Activated CD8-positive, alpha-beta memory T cell treated with anti-CD3 and anti-CD28 coated beads, Interleukin-2, amount 50 U/mL, for 4 hours (primary cell): ENCODE data around the gene TTYH3.

Source experiments
- DNase-seq: peaks from one replicate; pipeline ENCODE4 v3.0.0-alpha.2; 2020

TTYH3 gene

GRCh38 chr7:2649991-2650390 lies 18.2 kb downstream of the TTYH3 start:
- DNase-seq = no peak

GRCh38 chr7:2650451-2650850 lies 18.7 kb downstream of the TTYH3 start:
- DNase-seq = no peak

DNA sequence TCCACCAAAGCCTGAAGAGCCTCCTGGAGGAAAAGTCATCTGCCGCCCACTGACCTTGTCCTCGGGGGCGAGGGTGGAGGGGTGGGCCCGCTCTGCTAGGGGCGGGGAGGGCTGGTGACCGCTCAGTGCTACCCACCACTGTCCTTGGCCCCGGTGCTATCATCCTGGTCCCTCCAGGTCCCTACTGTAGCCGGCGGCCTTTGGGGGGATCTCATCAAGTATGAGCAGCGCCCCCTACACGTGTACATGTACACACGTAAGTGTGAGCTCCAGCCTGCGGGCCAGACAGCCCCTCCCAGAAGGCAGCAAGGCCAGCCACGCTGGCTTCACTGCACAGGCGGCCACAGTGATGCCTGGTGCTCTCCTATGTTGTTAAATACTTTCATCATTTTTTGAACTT lies 19.6 kb downstream of the TTYH3 start:
- no peak for DNase-seq

DNA sequence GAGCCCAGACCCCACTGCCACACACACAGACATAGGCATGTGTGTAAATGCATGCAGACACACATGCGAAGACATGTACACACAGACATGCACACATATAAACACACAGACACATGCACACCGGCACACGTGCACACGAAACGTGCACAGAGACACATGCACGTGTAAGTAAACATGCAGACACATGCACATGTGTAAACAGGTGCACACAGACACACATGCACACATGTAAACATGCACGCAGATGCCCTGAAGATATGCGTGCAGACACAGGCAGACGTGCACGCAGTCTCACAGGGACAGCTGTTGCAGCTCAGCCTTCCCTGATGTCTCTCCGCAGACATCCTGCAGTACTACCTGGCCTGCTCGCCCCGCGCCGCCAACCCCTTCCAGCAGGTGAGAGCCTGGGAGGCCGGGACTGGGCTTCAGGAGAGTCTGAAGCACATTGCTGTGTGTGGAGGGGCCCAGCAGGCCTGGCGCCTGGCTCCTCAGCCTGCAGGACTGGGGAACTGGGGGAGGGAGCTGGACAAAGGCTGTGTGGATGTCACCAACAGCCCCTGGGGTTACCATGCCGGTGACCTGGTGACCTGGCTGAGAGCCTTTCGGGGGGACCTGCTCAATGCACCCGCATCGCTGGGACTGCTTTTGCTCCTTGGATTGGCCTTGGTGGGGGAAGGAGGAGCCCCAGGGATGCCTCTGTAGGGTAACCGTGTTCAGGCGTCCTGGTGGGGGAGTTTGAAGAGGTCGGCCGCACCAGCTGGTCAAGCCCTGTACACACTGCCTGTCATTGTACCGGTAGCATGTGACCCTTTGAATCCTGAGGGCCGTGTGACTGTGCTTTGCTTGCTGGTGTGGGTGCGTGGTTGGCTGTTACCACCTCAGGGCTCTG lies 20.3 kb downstream of the TTYH3 start:
- DNase-seq = no peak

- DNase-seq = no peak
Measured at GRCh38 chr7:2652736-2653060, 20.9 kb downstream of the TTYH3 start.

- DNase-seq = no peak
Measured at GRCh38 chr7:2654059-2654458, 22.3 kb downstream of the TTYH3 start.

GRCh38 chr7:2655870-2656614 lies 24.3 kb downstream of the TTYH3 start:
- DNase-seq = no peak

DNA sequence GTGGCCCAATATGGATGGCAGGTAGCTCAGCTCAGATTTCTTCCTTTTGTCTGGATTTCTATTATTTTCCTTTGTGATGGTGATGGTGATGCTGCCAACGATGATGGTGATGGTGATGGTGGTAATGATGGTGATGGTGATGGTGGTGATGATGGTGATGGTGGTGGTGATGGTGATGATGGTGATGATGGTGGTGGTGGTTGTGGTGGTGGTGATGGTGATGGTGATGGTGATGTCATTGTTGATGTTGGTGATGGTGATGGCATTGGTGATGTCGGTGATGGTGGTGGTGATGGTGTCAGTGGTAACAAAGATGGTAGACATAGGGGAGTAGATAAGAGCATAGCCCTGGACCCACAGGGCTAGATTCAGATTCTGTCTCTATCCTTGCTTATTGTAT lies 25.4 kb downstream of the TTYH3 start:
- no peak for DNase-seq

GRCh38 chr7:2657920-2658671 lies 26.3 kb downstream of the TTYH3 start:
- no peak for DNase-seq

DNA sequence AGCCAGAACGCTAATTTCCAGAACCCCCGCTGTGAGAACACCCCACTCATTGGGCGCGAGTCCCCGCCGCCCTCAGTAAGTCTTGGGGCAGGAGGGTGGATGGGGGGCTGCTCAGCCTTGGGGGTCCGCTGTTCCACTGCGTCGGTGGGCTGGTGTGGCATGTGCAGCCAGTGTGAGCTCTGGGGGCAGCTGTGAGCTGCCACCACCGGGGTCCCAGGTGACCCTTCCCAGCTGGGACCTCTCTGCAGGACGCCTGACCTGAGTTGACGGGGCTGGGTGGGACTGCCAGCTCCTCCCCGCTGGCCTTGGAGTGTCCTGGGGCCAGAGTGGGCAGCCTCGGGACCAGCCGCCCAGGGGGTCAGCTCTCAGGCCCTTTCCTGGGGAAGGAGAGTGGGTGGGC lies 27.2 kb downstream of the TTYH3 start:
- DNase-seq = no peak

- DNase-seq = no peak
Measured at GRCh38 chr7:2659556-2660358, 28.0 kb downstream of the TTYH3 start.

DNA sequence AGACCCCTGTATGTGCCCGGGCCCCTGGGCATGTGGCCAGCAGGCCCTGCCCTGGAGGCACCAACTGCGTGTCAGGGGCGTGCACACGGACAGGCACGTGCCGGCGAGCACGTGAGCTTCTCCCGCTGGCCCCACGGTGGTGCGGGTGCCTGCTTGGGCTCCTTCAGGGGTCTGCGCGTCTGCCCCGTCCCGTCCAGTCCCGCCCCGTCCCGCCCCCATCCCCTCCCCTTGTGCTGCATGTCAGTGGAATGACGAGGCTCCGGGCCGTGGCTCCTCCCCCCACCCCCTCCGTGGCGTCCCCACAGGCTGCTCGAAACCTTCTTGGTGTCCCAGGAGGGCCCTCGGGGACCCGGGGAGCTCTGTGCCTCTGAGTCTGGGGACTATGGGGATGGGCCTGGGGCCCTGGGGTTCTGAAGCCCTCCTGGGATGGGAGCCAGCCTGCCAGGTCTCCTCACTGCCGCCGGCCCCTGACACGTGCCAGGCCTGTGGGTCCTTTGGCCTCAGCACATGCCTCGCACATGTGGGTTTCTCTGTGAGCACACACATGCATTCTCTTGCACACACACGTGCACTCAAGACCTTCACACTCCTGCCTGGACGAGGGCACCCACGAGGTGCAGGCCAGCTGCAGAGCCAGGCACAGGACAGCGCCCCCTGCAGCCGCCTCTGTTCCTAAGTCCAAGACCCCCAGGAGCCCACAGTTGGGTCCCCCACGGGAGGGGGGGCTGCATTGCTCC lies 28.7 kb downstream of the TTYH3 start:
- no peak for DNase-seq

DNA sequence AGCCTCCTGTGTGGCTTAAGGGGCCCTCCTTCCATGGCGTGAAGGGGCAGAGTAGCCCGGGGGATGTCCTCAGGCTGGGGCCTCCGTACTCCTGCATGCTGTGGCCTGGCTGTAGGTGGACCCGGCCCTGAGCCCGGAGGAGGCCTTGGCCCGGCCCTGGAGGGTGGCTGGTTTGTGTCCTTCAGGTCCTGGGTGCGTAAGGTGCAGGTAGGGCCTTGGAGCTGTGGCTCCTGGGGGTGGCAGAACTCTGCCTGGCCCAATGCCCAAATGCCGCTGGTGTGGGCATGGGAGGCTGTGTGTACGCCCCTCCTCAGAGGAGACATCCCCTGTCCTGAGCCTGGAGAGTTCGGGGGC lies 29.3 kb downstream of the TTYH3 start:
- DNase-seq = no peak

GRCh38 chr7:2661602-2662272 lies 30.0 kb downstream of the TTYH3 start:
- no peak for DNase-seq

DNA sequence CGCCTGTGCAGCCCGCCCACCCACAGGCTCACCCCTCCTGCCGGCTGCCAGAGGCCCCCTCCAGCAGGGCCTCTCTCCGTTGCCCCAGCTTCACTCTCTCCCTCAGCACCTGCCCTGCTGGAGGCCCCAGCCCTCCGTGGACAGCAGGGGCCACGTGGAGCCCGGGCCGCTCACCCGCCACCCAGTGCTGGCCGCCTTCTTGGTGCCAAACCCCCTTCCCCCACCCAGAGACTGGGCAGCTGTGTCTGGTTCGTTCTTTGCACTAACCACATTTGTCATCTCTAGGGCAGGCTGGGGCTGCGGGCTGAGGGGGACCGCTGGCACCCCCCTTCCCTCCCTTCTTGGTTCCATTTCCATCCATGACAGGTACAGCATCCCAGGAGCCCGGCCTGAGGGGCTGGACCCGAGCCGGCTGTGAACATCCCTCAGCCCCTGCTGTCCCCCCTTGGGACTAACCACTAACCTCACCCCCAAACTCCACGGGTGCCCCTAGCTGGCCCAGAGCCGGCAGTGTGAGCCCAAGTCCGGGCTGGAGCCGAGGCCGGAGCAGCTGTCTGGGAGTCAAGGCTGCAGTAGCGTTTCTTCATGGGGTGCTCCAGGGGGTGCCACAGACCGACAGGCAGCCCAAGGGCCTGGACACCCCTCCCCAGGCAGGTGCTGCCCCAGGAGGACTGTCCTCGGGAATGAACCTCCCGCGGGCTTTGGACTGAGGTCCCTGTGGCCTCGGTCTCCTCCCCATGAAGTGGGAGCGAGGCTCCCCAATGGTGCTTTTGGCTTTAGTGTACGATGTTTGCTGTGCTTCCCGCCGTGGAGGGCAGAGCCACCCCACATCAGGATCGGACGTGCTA lies 30.7 kb downstream of the TTYH3 start:
- no peak for DNase-seq

- no peak for DNase-seq
Measured at GRCh38 chr7:2663121-2663886, 31.5 kb downstream of the TTYH3 start.

- DNase-seq = no peak
Measured at GRCh38 chr7:2663960-2664359, 32.2 kb downstream of the TTYH3 start.

DNA sequence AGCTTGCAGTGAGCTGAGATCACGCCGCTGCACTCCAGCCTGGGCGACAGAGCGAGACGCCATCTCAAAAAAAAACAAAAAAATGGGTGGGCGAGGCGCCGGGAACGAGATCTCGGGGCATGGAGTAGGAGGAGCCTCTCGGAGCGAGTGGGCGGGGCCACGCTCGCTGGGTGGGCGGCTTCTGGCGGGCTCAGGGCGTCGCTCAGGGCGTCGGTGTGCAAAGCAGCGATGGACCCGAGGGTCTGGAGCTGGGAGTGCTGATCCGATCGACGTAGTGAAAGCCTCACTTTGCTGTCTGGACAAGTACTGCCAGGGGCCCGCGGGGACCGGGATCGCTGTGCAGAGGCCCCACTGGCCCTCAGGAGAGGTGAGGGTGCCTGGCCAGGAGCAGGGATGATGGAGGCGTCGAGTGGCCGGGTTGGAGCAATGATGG lies 33.6 kb downstream of the TTYH3 start:
- DNase-seq = no peak

GRCh38 chr7:2666155-2666554 lies 34.4 kb downstream of the TTYH3 start:
- no peak for DNase-seq
